GM19240 (cell line): Measurements from ENCODE around the gene OPRL1.
"Not testable (repeated sequence)": the region's sequence is repeated elsewhere in the genome, so short reads cannot be mapped to it uniquely, and the experiment has no call there.

Experiments used
- DNase-seq: peaks from one replicate; pipeline ENCODE4 v3.0.0; 2011; ENCODE audit warnings: low spot score; ENCODE audit not compliant: insufficient read length

Gene OPRL1

GRCh38 chr20:64083804-64084684 is 4.2 kb downstream of the OPRL1 start, which contains the start of gene LKAAEAR1:
TSS of gene LKAAEAR1 (minus strand) at chr20:64084398. CDS start at chr20:64084219, 179 bp downstream.
- no peak for DNase-seq

DNA sequence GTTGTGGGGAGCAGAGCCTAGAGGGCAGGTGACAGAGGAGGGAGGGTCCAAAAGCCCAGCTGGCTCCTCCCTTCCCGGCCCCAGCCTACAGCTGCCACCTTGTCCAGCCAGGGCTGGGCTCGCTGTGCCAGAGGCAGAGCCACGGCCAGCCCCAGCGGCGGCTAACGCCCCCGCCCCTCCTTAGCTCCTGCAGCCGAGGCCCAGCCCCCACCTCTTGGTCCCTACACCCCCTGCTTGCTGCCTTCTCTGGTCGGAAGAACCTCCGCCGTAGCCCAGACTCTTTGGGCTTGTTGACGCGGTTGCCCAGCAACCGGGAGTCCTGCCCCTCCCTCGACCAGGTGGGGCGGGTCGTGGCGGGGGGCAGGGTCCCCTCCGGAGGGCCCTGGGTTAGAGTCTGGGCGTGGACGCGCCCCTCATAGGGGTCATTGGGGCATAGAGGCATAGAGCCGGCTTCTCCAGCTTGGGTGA is 4.8 kb downstream of the OPRL1 start:
- DNase-seq: no peak

DNA sequence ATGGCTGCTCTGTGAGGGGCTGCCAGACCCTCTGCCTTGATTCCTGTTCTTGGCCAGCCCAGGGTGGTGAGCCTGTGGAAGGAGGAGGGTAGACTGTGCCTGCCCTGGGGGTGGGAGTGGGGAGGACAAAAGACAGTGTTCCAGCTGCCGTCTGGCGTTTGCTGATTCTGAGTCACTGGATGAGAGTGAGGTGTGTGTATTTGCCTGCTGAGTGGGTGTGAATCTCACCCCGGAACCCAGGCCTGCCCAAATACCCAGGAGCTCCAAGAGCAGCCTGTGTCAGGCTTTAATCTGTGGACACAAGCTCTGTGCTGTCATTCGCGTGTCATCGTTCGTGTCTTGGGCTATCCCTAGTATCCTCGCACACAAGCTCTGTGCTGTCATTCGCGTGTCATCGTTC is 6.9 kb downstream of the OPRL1 start:
- DNase-seq: no peak

- DNase-seq: not testable (repeated sequence)
Observed at GRCh38 chr20:64087226-64087825, 7.4 kb downstream of the OPRL1 start.

DNA sequence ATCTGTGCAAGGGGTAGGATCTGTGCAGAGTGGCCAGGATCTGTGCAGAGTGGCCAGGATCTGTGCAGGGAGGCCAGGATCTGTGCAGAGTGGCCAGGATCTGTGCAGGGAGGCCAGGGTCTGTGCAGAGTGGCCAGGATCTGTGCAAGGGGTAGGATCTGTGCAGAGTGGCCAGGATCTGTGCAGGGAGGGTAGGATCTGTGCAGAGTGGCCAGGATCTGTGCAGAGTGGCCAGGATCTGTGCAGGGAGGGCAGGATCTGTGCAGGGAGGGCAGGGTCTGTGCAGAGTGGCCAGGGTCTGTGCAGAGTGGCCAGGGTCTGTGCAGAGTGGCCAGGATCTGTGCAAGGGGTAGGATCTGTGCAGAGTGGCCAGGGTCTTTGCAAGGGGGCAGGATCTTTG is 8.7 kb downstream of the OPRL1 start:
- not testable (repeated sequence) for DNase-seq

GRCh38 chr20:64090165-64090564 is 10.3 kb downstream of the OPRL1 start:
- DNase-seq: no peak

- DNase-seq: no peak
Observed at GRCh38 chr20:64091340-64091739, 11.5 kb downstream of the OPRL1 start.

DNA sequence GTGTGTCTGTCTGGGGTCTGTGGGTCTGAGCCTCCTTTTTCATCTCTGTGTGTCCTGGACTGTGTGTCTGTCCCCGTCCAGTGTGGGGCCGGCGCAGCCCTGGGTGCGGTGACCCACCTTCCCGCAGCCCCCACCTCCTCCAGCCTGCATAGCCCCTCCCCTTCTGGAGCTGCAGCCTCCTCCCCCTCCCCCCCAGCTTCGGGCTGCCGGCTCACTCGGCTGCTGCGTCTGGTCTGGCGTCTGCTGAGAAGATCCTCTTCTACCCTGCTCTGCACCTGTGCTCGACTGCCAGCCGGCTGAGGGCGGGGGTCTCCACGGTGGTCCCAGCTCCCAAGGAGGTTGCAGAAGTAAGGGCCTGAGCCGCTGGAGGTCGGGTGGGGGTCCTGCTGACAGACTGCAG is 11.9 kb downstream of the OPRL1 start:
- no peak for DNase-seq

GRCh38 chr20:64092258-64093012 is 12.6 kb downstream of the OPRL1 start:
- DNase-seq: no peak

DNA sequence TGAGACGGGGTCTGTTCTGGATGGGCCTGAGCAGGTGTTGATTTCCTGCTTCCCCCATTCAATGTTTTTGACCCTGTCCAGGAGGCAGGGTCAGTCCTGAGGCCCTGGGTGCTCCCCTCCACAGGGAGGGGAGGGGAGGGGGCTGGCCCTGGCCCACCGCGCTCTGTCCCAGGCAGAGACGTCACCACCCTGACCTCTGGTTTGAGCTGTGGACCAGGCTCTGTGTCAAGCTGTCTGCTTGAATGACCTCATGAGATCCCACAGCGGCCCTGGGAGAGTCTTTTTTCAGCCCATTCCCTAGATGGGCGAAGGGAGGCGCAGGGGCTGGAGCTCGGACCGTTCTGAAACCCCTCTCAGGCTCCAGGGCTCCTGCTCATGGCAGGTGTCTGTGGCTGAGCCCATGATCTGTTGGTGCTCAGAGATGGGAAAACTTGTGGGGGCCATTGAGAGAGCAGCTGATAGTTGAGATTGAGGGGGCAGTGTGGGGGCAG is 13.2 kb downstream of the OPRL1 start:
- no peak for DNase-seq

GRCh38 chr20:64095455-64095854 is 15.6 kb downstream of the OPRL1 start:
- no peak for DNase-seq

DNA sequence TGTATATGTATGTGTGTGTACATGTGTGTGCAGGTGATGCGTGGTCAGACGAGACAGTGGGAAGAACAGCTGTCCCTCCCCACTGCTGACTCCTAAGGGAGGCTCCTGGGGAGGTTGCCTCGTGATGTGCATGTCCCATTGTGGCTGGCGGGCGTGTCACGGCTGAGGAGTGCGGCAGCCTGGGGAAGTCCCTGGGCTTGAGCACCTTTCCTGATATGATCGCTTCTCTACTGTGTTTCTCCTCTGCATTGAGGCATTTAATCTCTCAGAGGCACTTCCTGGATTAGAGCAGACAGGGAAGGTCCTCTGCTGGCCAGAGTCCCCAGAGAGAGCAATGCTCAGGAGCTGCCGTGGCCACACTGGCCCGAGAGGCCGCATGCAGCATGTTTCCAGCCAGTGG is 16.0 kb downstream of the OPRL1 start:
- DNase-seq: no peak

GRCh38 chr20:64096535-64096934 is 16.7 kb downstream of the OPRL1 start:
- DNase-seq: no peak

- no peak for DNase-seq
Observed at GRCh38 chr20:64098471-64099013, 18.7 kb downstream of the OPRL1 start.

- DNase-seq: no peak
Observed at GRCh38 chr20:64099086-64099786, 19.4 kb downstream of the OPRL1 start.

- DNase-seq: no peak
Observed at GRCh38 chr20:64099880-64100565, 20.1 kb downstream of the OPRL1 start.

- DNase-seq: no peak
Observed at GRCh38 chr20:64100566-64100888, 20.6 kb downstream of the OPRL1 start.

GRCh38 chr20:64100946-64101688 is 21.2 kb downstream of the OPRL1 start:
- DNase-seq: no peak

DNA sequence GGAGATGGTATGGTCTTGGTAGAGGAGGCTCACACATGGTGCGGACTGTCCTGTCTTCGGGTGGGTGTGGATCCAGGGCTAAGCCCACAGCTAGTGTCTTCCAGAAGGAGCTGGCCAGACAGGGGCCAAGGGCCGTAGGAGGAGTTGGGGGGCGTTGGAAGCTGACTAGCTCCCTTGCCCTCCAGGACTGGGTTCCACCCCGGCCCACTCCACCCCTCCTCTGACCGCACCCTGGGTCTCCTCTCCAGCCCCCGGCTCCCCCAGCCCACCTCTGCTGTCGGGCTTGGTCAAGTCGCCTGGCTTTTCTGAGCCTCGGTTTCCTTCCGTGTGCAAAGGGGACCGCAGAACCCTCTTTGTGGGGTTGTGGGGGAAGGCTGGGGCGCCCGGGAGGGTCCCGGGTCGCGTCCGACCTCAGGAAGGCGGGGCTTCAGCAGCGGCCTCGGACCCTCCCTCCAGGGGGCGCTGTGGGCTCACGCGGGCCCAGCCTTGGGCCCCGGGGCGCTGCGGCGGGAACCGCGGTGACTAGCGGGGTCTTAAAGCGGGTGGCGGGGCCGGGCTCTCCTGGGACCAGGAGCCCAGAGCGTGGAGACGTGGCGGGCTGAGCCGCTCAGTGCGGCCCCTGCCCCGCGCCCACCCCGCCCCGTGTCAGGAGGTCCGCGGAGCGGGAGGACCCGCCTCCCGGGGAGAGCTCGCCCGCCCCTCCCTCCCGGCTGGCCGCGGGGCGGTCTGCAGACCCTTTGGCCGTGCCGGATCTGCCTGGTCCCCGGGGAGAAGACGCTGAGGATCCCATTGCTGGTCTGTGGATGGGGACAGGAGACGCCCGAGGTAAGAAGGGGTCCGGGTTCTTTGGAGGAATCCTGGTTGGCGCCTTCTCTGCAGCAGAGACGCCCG is 22.1 kb downstream of the OPRL1 start:
- DNase-seq: peak; percentile 47
